Skeletal muscle satellite cell (primary cell): ENCODE results near the gene RASAL2.

Experiments
- H3K27me3 ChIP-seq: 2 replicates; pipeline ENCODE4 v1.7.0; 2013; ENCODE audit warnings: low read length; ENCODE audit not compliant: control insufficient read depth, insufficient read depth
- H3K36me3 ChIP-seq: 2 replicates; pipeline ENCODE4 v1.7.0; 2013; ENCODE audit warnings: mild to moderate bottlenecking, control low read depth, low read length; ENCODE audit not compliant: insufficient read depth
- H3K4me1 ChIP-seq: 2 replicates; pipeline ENCODE4 v1.7.0; 2013; ENCODE audit warnings: low read length; ENCODE audit not compliant: control insufficient read depth, insufficient read depth
- H3K4me2 ChIP-seq: 2 replicates; pipeline ENCODE4 v1.7.0; 2013; ENCODE audit warnings: mild to moderate bottlenecking, low read length
- H3K4me3 ChIP-seq: 2 replicates; pipeline ENCODE4 v1.7.0; 2013; ENCODE audit warnings: low read length
- H3K9ac ChIP-seq: 2 replicates; pipeline ENCODE4 v1.7.0; 2013; ENCODE audit warnings: mild to moderate bottlenecking, low read depth, low read length, moderate library complexity
- H3K9me3 ChIP-seq: replicated peaks from 2 replicates; pipeline ENCODE4 v1.7.0; 2013; ENCODE audit warnings: mild to moderate bottlenecking, control low read depth, low read length

Gene RASAL2

DNA sequence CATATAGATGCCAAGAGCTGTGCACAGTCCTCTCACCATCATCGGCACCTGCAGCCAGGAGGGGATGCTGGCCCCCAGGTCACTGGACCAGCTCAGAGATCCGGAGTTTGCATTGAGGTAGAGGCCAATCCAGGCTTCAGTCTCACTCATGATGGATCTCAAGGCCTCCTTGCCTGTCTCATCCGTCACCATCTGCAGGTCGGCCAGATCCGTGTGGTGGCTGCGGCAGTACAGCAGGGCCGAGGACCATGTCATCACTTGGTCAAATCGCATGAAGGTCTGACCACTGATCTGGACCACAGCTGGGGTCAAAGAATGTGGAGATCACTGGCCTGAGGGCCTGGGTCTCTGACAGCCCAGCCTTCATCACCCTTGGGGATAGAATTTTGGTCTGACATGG is 396.2 kb downstream of the RASAL2 start:
- Histone ChIP-seq H3K9me3 (no peaks in the 10 kb centered on the region), H3K4me1 (peaks cover 10% of the 10 kb centered on the region), H3K9ac (no peak overlapping the region), H3K4me2 (no peak overlapping the region), H3K36me3 (no peaks in the 10 kb centered on the region), H3K27me3 (no peaks in the 10 kb centered on the region), H3K4me3 (no peak overlapping the region)

- Histone ChIP-seq H3K36me3 (no peaks in the 10 kb centered on the region), H3K27me3 (no peaks in the 10 kb centered on the region), H3K4me3 (no peak overlapping the region), H3K4me1 (peaks cover 10% of the 10 kb centered on the region), H3K9me3 (no peaks in the 10 kb centered on the region), H3K4me2 (no peak overlapping the region), H3K9ac (no peak overlapping the region)
These were observed 397.1 kb downstream of the RASAL2 start for GRCh38 chr1:178490967-178491366.

DNA sequence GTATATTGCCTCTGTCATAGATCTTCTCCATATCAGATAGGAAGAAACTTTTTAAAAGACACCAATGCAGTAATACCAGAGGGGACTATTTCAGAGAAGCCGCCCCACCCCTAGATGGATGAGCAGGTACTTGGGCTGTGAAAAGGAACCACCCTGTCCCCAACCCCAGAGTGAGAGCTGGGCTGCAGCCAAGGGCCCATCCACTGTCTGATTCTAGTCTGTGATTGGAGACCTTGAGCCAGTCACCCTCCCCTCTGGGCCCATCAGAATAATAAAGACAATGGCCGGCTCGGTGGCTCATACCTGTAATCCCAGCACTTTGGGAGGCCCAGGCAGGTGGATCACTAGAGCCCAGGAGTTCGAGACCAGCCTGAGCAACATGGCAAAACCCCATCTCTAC is 397.8 kb downstream of the RASAL2 start:
- no peak overlapping the region for H3K4me3 ChIP-seq
- no peaks in the 10 kb centered on the region for H3K9me3 ChIP-seq
- peaks cover 3% of the 10 kb centered on the region for H3K4me1 ChIP-seq
- no peak overlapping the region for H3K4me2 ChIP-seq
- H3K36me3 ChIP-seq, result no peaks in the 10 kb centered on the region
- no peaks in the 10 kb centered on the region for H3K27me3 ChIP-seq
- no peak overlapping the region for H3K9ac ChIP-seq

DNA sequence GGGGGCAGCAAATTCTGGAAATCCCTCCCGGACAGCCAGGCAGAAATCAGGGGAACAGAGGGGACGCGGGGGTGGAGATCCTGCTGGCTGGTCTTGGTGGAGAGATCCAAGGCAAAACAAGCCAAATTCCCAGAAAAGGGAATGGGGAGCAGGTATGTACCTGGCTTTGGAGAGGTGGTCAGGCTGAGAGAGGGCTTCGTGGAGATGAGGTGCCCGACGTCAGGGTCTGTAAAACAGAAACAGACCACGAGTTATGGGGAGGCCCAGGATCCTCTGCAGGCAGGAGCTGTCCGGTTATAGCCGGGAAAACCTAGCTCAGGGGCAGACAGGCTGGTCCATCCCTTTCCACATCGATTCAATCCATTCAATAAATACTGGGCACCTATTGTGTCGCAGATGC is 398.4 kb downstream of the RASAL2 start:
- no peak overlapping the region for H3K4me3 ChIP-seq
- no peaks in the 10 kb centered on the region for H3K4me1 ChIP-seq
- no peak overlapping the region for H3K9ac ChIP-seq
- no peaks in the 10 kb centered on the region for H3K27me3 ChIP-seq
- no peak overlapping the region for H3K4me2 ChIP-seq
- H3K36me3 ChIP-seq, result no peaks in the 10 kb centered on the region
- H3K9me3 ChIP-seq, result no peaks in the 10 kb centered on the region

GRCh38 chr1:178493301-178493741 is 399.4 kb downstream of the RASAL2 start:
- Histone ChIP-seq H3K4me1 (no peaks in the 10 kb centered on the region), H3K4me2 (no peak overlapping the region), H3K4me3 (no peak overlapping the region), H3K9me3 (no peaks in the 10 kb centered on the region), H3K36me3 (no peaks in the 10 kb centered on the region), H3K9ac (no peak overlapping the region), H3K27me3 (no peaks in the 10 kb centered on the region)

DNA sequence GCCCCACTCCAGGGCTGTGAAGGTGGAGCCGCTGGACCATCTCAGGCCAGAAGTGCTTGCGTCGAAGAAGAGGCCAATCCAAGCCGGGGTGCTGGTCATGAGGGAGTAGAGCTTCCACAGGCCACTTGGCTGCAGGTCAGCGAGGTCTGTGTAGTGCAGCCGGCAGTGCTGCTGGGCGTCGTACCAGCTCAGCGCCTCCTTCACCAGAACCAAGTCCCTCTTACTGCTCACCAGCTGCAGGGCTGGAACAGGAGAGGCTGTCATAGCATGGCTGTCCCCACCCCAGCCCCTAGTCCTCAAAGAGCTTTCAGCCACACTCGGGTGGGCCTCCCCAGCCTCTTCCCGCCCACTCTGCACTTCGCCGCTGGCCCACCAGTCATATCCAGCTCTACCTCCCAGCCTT is 400.7 kb downstream of the RASAL2 start:
- H3K36me3 ChIP-seq, result no peaks in the 10 kb centered on the region
- no peaks in the 10 kb centered on the region for H3K4me1 ChIP-seq
- no peaks in the 10 kb centered on the region for H3K27me3 ChIP-seq
- H3K9me3 ChIP-seq, result no peaks in the 10 kb centered on the region
- H3K4me2 ChIP-seq, result no peak overlapping the region
- no peak overlapping the region for H3K9ac ChIP-seq
- no peak overlapping the region for H3K4me3 ChIP-seq

DNA sequence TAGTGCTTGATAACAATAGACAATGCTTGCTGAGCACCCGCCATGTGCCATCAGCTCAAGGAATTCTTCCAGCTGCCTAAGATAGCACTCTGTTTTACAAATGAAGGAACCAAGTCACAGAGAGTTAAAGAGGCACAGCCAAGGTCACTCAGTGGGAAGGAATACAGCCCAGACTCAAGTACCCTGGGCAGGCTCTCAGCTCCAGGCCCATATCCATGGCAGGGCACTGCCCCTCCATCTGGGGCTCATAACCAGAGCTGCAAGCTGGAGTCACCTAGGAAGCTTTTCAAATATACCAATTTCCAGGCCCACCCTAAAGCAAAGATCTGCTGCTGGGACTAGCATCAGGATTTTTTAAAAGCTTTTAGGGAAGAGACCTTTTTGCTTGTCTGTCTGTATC is 401.3 kb downstream of the RASAL2 start:
- Histone ChIP-seq H3K4me1 (no peaks in the 10 kb centered on the region), H3K9ac (no peak overlapping the region), H3K4me3 (no peak overlapping the region), H3K36me3 (no peaks in the 10 kb centered on the region), H3K4me2 (no peak overlapping the region), H3K27me3 (no peaks in the 10 kb centered on the region), H3K9me3 (no peaks in the 10 kb centered on the region)

DNA sequence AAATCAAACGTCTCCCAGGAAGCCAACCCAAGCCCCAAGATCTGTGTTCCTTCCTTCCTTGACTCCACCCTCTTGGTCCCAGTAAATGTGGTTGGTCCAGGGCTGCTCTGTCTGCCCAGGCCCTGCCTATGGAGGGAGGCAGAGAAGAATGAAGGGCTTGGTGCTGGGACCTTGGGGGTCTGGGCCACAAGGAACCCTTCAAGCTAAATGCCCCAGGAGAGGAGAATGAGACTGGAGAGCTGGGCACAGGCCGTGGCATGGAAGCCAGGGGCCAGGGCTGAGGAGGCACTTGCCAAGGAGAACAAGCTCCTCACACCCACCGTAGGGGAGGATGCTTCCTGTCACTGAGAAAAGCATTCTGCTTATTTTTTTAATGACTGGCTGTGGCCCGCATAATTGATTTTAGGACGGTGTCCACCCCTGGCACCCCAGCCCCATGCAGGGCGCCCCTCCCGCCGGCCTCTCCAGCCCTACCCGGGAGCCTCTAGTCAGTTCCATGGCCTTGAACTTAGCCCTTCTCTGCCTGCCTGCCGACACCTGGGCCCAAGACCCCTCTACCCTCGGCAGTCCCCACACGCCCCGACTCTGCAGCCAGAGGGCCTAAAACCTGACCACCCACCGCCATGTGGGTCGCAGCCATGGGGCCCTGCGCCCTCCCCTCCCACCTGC is 402.0 kb downstream of the RASAL2 start:
- no peak overlapping the region for H3K4me2 ChIP-seq
- H3K27me3 ChIP-seq, result no peaks in the 10 kb centered on the region
- no peaks in the 10 kb centered on the region for H3K4me1 ChIP-seq
- H3K36me3 ChIP-seq, result no peaks in the 10 kb centered on the region
- H3K9me3 ChIP-seq, result no peaks in the 10 kb centered on the region
- H3K4me3 ChIP-seq, result no peak overlapping the region
- no peak overlapping the region for H3K9ac ChIP-seq

DNA sequence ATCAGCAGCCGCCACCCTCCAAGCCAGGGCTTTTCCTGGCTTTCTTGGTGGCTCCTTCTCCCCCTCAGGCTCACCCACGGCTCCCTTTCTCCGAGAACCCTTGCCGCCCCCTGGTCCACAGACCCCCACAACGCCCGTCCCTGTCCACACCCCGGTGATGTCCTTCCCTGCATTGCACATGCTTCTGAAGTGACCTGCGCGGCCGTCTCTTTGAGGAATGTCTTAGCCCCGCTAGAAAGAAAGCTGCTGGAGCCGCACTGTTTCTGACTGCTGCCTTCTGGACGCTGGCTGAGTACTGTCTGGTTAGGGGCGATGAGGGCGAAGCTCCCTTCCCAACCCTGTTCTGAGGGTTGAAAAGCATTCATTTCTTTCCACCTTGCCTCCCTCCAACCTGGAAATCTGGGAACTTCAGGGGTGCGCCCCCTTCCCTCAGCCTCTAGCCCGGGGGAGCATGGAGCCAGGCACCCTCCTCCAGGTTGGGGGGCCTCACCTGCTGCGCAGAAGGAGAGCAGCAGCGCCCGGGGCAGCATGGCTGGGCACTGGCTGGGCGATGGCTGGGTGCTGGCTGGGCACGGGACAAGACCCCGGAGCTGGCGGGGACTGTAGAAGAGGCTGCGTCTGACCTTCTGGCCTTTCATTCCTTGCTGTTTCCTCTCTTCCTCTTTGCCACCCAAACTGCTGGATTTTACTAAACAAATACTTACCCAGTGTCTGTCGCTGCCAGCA is 402.7 kb downstream of the RASAL2 start, which contains the start of gene CLEC20A:
CLEC20A (minus strand) TSS at position 555 of the 726 bp plus-strand sequence; CDS start at position 530, 25 bp downstream.
- no peaks in the 10 kb centered on the region for H3K4me1 ChIP-seq
- H3K4me3 ChIP-seq, result no peak within 1 kb of the TSS
- no peak within 1 kb of the TSS for H3K9ac ChIP-seq
- H3K36me3 ChIP-seq, result no peaks in the 10 kb centered on the region
- H3K4me2 ChIP-seq, result no peak within 1 kb of the TSS
- no peaks in the 10 kb centered on the region for H3K9me3 ChIP-seq
- no peaks in the 10 kb centered on the region for H3K27me3 ChIP-seq

GRCh38 chr1:178497903-178498478 is 404.1 kb downstream of the RASAL2 start:
- H3K4me3 ChIP-seq, result no peak overlapping the region
- H3K27me3 ChIP-seq, result no peaks in the 10 kb centered on the region
- H3K9ac ChIP-seq, result no peak overlapping the region
- H3K36me3 ChIP-seq, result no peaks in the 10 kb centered on the region
- no peaks in the 10 kb centered on the region for H3K4me1 ChIP-seq
- H3K4me2 ChIP-seq, result no peak overlapping the region
- no peaks in the 10 kb centered on the region for H3K9me3 ChIP-seq

DNA sequence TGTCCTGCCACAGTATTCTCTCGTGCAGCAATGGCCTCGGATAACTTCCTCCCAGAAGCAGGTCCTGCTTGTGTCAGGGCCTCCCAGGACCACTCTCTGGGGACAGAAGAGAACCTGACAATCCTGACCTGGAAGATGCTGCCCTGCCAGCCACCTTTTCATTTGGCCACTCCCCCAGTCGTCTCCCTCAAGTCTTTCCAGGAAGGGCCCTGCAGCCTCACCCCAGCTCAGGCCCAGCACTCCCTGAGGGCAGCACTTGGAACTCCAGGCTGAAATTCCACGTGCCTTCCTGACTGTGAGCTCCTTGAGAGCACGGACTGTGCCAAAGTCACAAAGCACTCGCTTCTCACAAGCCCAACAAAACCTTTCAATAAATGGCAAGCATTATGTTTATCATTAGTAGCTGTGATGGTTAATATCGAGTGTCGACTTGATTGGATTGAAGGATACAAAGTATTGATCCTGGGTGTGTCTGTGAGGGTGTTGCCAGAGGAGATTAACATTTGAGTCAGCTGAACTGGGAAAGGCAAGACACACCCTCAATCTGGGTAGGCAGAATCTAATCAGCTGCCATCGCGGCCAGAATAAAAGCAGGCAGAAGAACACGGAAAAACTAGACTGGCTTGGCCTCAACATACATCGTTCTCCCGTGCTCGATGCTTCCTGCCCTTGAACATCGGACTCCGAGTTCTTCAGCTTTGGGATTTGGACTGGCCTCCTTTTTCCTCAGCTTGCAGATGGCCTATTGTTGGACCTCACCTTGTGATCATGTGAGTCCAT is 405.2 kb downstream of the RASAL2 start:
- Histone ChIP-seq H3K27me3 (no peaks in the 10 kb centered on the region), H3K4me2 (no peak overlapping the region), H3K4me1 (no peaks in the 10 kb centered on the region), H3K9ac (no peak overlapping the region), H3K9me3 (no peaks in the 10 kb centered on the region), H3K4me3 (no peak overlapping the region), H3K36me3 (no peaks in the 10 kb centered on the region)
